ENCODE data around the gene NKAIN2.

The NKAIN2 gene

GRCh38 chr6:124110514-124110913 is 306.8 kb downstream of the NKAIN2 start:
- Histone ChIP-seq H3K27me3 (ENCODE audit: control insufficient read depth in 2 of 2, insufficient read depth in 2 of 2, low read length in 2 of 2) (no peaks in the 10 kb centered on the region), H3K9ac (ENCODE audit: low read depth in 1 of 2, low read length in 2 of 2) (no peak overlapping the region), H3K27ac (ENCODE audit: low read depth in 2 of 2, low read length in 2 of 2) (no peak overlapping the region), H3K4me3 (ENCODE audit: low read length in 2 of 2) (no peak overlapping the region), H3K36me3 (ENCODE audit: control insufficient read depth in 2 of 2, insufficient read depth in 2 of 2, low read length in 2 of 2) (no peaks in the 10 kb centered on the region), H3K4me1 (ENCODE audit: control insufficient read depth in 2 of 2, insufficient read depth in 2 of 2, low read length in 2 of 2) (no peaks in the 10 kb centered on the region), H3K9me3 (ENCODE audit: control insufficient read depth in 2 of 2, low read length in 2 of 2) (no peaks in the 10 kb centered on the region)

- no peaks in the 10 kb centered on the region for H3K36me3 ChIP-seq (ENCODE audit: control insufficient read depth in 2 of 2, insufficient read depth in 2 of 2, low read length in 2 of 2)
- H3K9me3 ChIP-seq (ENCODE audit: control insufficient read depth in 2 of 2, low read length in 2 of 2) = no peaks in the 10 kb centered on the region
- H3K4me1 ChIP-seq (ENCODE audit: control insufficient read depth in 2 of 2, insufficient read depth in 2 of 2, low read length in 2 of 2) = no peaks in the 10 kb centered on the region
- H3K27ac ChIP-seq (ENCODE audit: low read depth in 2 of 2, low read length in 2 of 2) = no peak overlapping the region
- no peaks in the 10 kb centered on the region for H3K27me3 ChIP-seq (ENCODE audit: control insufficient read depth in 2 of 2, insufficient read depth in 2 of 2, low read length in 2 of 2)
- no peak overlapping the region for H3K9ac ChIP-seq (ENCODE audit: low read depth in 1 of 2, low read length in 2 of 2)
- H3K4me3 ChIP-seq (ENCODE audit: low read length in 2 of 2) = no peak overlapping the region
Measured at GRCh38 chr6:124119596-124119995, 315.9 kb downstream of the NKAIN2 start.

DNA sequence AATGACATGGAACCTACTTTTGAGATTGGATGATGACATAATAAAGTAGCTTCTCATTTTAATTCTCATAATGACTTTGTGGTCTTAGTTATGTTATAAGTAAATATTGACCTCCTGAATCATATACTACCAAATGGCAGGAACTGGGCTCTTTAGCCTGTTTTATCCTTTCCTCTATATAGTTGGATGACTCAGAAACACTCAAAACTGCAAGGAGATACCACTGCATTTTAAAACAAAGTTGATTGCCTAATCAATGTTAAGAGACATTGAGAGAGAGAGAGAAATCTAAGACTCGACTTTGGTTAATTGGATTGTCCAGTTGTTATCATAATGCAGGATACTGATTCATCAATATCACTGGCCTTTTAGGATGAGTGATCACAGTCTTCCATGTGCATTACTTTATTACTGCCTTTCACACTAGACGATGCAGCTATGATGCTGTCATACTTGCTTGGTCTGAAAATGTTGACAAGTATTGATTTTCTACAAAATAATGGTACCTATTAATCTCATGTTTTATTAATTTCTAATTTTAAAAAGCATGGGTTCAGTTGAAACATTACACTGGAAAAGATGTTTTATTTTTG is 320.0 kb downstream of the NKAIN2 start:
- no peaks in the 10 kb centered on the region for H3K4me1 ChIP-seq (ENCODE audit: control insufficient read depth in 2 of 2, insufficient read depth in 2 of 2, low read length in 2 of 2)
- no peak overlapping the region for H3K4me3 ChIP-seq (ENCODE audit: low read length in 2 of 2)
- H3K9me3 ChIP-seq (ENCODE audit: control insufficient read depth in 2 of 2, low read length in 2 of 2) = no peaks in the 10 kb centered on the region
- no peak overlapping the region for H3K9ac ChIP-seq (ENCODE audit: low read depth in 1 of 2, low read length in 2 of 2)
- no peaks in the 10 kb centered on the region for H3K36me3 ChIP-seq (ENCODE audit: control insufficient read depth in 2 of 2, insufficient read depth in 2 of 2, low read length in 2 of 2)
- no peaks in the 10 kb centered on the region for H3K27me3 ChIP-seq (ENCODE audit: control insufficient read depth in 2 of 2, insufficient read depth in 2 of 2, low read length in 2 of 2)
- H3K27ac ChIP-seq (ENCODE audit: low read depth in 2 of 2, low read length in 2 of 2) = no peak overlapping the region

- H3K4me3 ChIP-seq (ENCODE audit: low read length in 2 of 2) = no peak overlapping the region
- H3K27me3 ChIP-seq (ENCODE audit: control insufficient read depth in 2 of 2, insufficient read depth in 2 of 2, low read length in 2 of 2) = no peaks in the 10 kb centered on the region
- H3K4me1 ChIP-seq (ENCODE audit: control insufficient read depth in 2 of 2, insufficient read depth in 2 of 2, low read length in 2 of 2) = no peaks in the 10 kb centered on the region
- H3K9me3 ChIP-seq (ENCODE audit: control insufficient read depth in 2 of 2, low read length in 2 of 2) = no peaks in the 10 kb centered on the region
- H3K9ac ChIP-seq (ENCODE audit: low read depth in 1 of 2, low read length in 2 of 2) = no peak overlapping the region
- H3K27ac ChIP-seq (ENCODE audit: low read depth in 2 of 2, low read length in 2 of 2) = no peak overlapping the region
- no peaks in the 10 kb centered on the region for H3K36me3 ChIP-seq (ENCODE audit: control insufficient read depth in 2 of 2, insufficient read depth in 2 of 2, low read length in 2 of 2)
Measured at GRCh38 chr6:124131259-124131658, 327.6 kb downstream of the NKAIN2 start.

DNA sequence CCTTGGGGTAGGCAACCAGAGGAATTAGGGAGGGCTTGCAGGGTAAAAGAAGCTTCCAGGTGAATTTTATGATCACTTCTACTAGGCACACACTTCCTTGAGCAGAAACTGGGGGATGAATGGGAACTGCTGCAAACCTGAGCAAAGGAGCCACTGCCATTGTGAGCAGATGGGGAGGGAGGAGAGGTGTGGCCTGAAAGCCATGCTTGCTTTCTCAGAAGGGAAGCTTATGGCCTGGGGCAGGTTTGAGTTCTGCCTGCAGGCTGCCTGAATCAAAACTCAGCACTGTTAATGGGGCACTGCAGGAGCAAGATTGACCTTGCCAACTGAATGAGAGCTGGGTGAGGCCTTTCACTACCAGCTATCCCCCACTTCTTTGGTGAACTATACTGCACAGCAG is 328.1 kb downstream of the NKAIN2 start:
- Histone ChIP-seq H3K27ac (ENCODE audit: low read depth in 2 of 2, low read length in 2 of 2) (no peak overlapping the region), H3K9me3 (ENCODE audit: control insufficient read depth in 2 of 2, low read length in 2 of 2) (no peaks in the 10 kb centered on the region), H3K4me1 (ENCODE audit: control insufficient read depth in 2 of 2, insufficient read depth in 2 of 2, low read length in 2 of 2) (no peaks in the 10 kb centered on the region), H3K4me3 (ENCODE audit: low read length in 2 of 2) (no peak overlapping the region), H3K36me3 (ENCODE audit: control insufficient read depth in 2 of 2, insufficient read depth in 2 of 2, low read length in 2 of 2) (no peaks in the 10 kb centered on the region), H3K9ac (ENCODE audit: low read depth in 1 of 2, low read length in 2 of 2) (no peak overlapping the region), H3K27me3 (ENCODE audit: control insufficient read depth in 2 of 2, insufficient read depth in 2 of 2, low read length in 2 of 2) (no peaks in the 10 kb centered on the region)

- H3K36me3 ChIP-seq (ENCODE audit: control insufficient read depth in 2 of 2, insufficient read depth in 2 of 2, low read length in 2 of 2) = no peaks in the 10 kb centered on the region
- no peak overlapping the region for H3K27ac ChIP-seq (ENCODE audit: low read depth in 2 of 2, low read length in 2 of 2)
- no peaks in the 10 kb centered on the region for H3K9me3 ChIP-seq (ENCODE audit: control insufficient read depth in 2 of 2, low read length in 2 of 2)
- no peak overlapping the region for H3K9ac ChIP-seq (ENCODE audit: low read depth in 1 of 2, low read length in 2 of 2)
- H3K4me1 ChIP-seq (ENCODE audit: control insufficient read depth in 2 of 2, insufficient read depth in 2 of 2, low read length in 2 of 2) = no peaks in the 10 kb centered on the region
- no peak overlapping the region for H3K4me3 ChIP-seq (ENCODE audit: low read length in 2 of 2)
- H3K27me3 ChIP-seq (ENCODE audit: control insufficient read depth in 2 of 2, insufficient read depth in 2 of 2, low read length in 2 of 2) = no peaks in the 10 kb centered on the region
Measured at GRCh38 chr6:124132256-124132655, 328.6 kb downstream of the NKAIN2 start.

GRCh38 chr6:124142852-124143251 is 339.2 kb downstream of the NKAIN2 start:
- Histone ChIP-seq H3K27me3 (ENCODE audit: control insufficient read depth in 2 of 2, insufficient read depth in 2 of 2, low read length in 2 of 2) (no peaks in the 10 kb centered on the region), H3K9ac (ENCODE audit: low read depth in 1 of 2, low read length in 2 of 2) (no peak overlapping the region), H3K27ac (ENCODE audit: low read depth in 2 of 2, low read length in 2 of 2) (no peak overlapping the region), H3K4me3 (ENCODE audit: low read length in 2 of 2) (no peak overlapping the region), H3K9me3 (ENCODE audit: control insufficient read depth in 2 of 2, low read length in 2 of 2) (no peaks in the 10 kb centered on the region), H3K36me3 (ENCODE audit: control insufficient read depth in 2 of 2, insufficient read depth in 2 of 2, low read length in 2 of 2) (no peaks in the 10 kb centered on the region), H3K4me1 (ENCODE audit: control insufficient read depth in 2 of 2, insufficient read depth in 2 of 2, low read length in 2 of 2) (no peaks in the 10 kb centered on the region)

DNA sequence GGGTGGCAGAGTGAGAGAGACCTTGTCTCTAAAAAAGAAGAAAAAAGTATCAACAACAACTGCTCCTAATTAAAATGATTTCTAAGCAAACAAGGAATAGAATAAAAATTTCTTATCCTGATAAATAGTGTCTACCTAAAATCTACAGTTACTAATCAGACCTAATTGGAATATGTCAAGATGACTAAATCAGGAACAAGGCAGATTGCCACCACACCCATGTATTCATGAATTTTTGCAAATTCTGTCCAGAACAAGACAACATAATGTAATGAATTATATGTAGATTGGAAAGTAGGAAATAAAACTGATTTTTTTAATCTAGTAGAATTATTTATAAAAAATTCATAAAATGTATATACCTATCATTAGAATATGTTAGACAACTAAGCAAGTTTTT is 339.8 kb downstream of the NKAIN2 start:
- Histone ChIP-seq H3K27ac (ENCODE audit: low read depth in 2 of 2, low read length in 2 of 2) (no peak overlapping the region), H3K4me1 (ENCODE audit: control insufficient read depth in 2 of 2, insufficient read depth in 2 of 2, low read length in 2 of 2) (no peaks in the 10 kb centered on the region)

GRCh38 chr6:124147621-124148020 is 344.0 kb downstream of the NKAIN2 start:
- no peaks in the 10 kb centered on the region for H3K36me3 ChIP-seq (ENCODE audit: control insufficient read depth in 2 of 2, insufficient read depth in 2 of 2, low read length in 2 of 2)

More for the DNA sequence above, 339.8 kb downstream of the NKAIN2 start:
- H3K9me3 ChIP-seq (ENCODE audit: control insufficient read depth in 2 of 2, low read length in 2 of 2) = no peaks in the 10 kb centered on the region
- no peak overlapping the region for H3K4me3 ChIP-seq (ENCODE audit: low read length in 2 of 2)
- no peaks in the 10 kb centered on the region for H3K27me3 ChIP-seq (ENCODE audit: control insufficient read depth in 2 of 2, insufficient read depth in 2 of 2, low read length in 2 of 2)
- H3K36me3 ChIP-seq (ENCODE audit: control insufficient read depth in 2 of 2, insufficient read depth in 2 of 2, low read length in 2 of 2) = no peaks in the 10 kb centered on the region
- no peak overlapping the region for H3K9ac ChIP-seq (ENCODE audit: low read depth in 1 of 2, low read length in 2 of 2)

DNA sequence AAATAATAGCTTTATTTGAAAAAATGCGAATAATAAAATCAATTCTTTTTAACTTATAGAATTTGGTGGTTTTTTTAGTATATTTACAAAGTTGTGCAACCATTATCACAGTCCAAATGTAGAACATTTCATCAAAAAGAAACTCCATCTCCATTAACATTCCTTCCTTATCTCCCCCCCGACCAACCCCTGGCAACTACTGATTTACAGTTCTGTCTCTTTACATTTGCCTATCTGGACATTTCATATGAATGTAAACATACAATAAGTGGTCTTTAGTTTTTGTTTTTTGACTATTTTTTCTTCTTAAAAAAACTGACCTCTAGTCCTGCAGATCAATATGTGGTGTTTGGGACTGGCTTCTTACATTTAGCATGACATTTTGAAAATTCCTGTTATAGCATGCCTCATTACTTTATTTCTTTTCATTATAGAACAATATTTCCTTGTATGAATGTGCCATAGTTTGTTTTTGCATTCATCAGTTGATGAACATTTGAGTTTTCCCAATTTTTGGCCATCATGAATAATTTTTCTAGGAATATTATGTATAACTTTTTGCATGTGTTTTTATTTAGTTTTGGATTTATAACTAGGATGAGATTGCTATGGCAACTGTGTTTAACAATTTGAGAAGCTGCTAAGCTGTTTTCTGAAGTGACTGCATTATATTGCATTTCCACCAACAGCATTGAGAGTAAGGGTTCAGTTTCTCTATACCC is 344.7 kb downstream of the NKAIN2 start:
- H3K4me3 ChIP-seq (ENCODE audit: low read length in 2 of 2) = no peak overlapping the region

More at GRCh38 chr6:124147621-124148020, 344.0 kb downstream of the NKAIN2 start:
- Histone ChIP-seq H3K27me3 (ENCODE audit: control insufficient read depth in 2 of 2, insufficient read depth in 2 of 2, low read length in 2 of 2) (no peaks in the 10 kb centered on the region), H3K9me3 (ENCODE audit: control insufficient read depth in 2 of 2, low read length in 2 of 2) (no peaks in the 10 kb centered on the region), H3K9ac (ENCODE audit: low read depth in 1 of 2, low read length in 2 of 2) (no peak overlapping the region), H3K4me3 (ENCODE audit: low read length in 2 of 2) (no peak overlapping the region), H3K27ac (ENCODE audit: low read depth in 2 of 2, low read length in 2 of 2) (no peak overlapping the region), H3K4me1 (ENCODE audit: control insufficient read depth in 2 of 2, insufficient read depth in 2 of 2, low read length in 2 of 2) (no peaks in the 10 kb centered on the region)

More for the DNA sequence above, 344.7 kb downstream of the NKAIN2 start:
- Histone ChIP-seq H3K9ac (ENCODE audit: low read depth in 1 of 2, low read length in 2 of 2) (no peak overlapping the region), H3K4me1 (ENCODE audit: control insufficient read depth in 2 of 2, insufficient read depth in 2 of 2, low read length in 2 of 2) (no peaks in the 10 kb centered on the region), H3K27me3 (ENCODE audit: control insufficient read depth in 2 of 2, insufficient read depth in 2 of 2, low read length in 2 of 2) (no peaks in the 10 kb centered on the region), H3K27ac (ENCODE audit: low read depth in 2 of 2, low read length in 2 of 2) (no peak overlapping the region), H3K9me3 (ENCODE audit: control insufficient read depth in 2 of 2, low read length in 2 of 2) (no peaks in the 10 kb centered on the region), H3K36me3 (ENCODE audit: control insufficient read depth in 2 of 2, insufficient read depth in 2 of 2, low read length in 2 of 2) (no peaks in the 10 kb centered on the region)

All from mucosa of rectum (tissue), 2 donors.